ENCODE measurements around the gene RELCH. TPM values are rescaled to one million over a fixed set of nuclear protein-coding genes. Genes with fewer than 3 reads are reported as not detected.

RELCH gene
- total RNA-seq, 1 donor from 2014 or later: 44.6 TPM

GRCh38 chr18:62151068-62151771 is 35.8 kb upstream of the RELCH start:
- no peak for DNase-seq
- H3K27me3 Mint-ChIP-seq (ENCODE audit: unreplicated experiment): no peaks in the 10 kb centered on the region
- no peaks in the 10 kb centered on the region for H3K9me3 Mint-ChIP-seq (ENCODE audit: unreplicated experiment)
- no peak overlapping the region for H3K27ac Mint-ChIP-seq (ENCODE audit: unreplicated experiment)
- H3K36me3 Mint-ChIP-seq (ENCODE audit: unreplicated experiment): no peaks in the 10 kb centered on the region
- no peak for TF ChIP-seq CTCF (IDR thresholded peaks at IDR 0.05; ENCODE audit: partially characterized antibody, unreplicated experiment)
- no peak overlapping the region for H3K4me3 Mint-ChIP-seq (ENCODE audit: unreplicated experiment)
- H3K4me1 Mint-ChIP-seq (ENCODE audit: low read depth, unreplicated experiment): no peaks in the 10 kb centered on the region

GRCh38 chr18:62152844-62153243 is 34.2 kb upstream of the RELCH start:
- DNase-seq: no peak
- no peak overlapping the region for H3K27ac Mint-ChIP-seq (ENCODE audit: unreplicated experiment)
- no peaks in the 10 kb centered on the region for H3K9me3 Mint-ChIP-seq (ENCODE audit: unreplicated experiment)
- H3K4me3 Mint-ChIP-seq (ENCODE audit: unreplicated experiment): no peak overlapping the region
- H3K36me3 Mint-ChIP-seq (ENCODE audit: unreplicated experiment): no peaks in the 10 kb centered on the region
- no peaks in the 10 kb centered on the region for H3K27me3 Mint-ChIP-seq (ENCODE audit: unreplicated experiment)
- no peaks in the 10 kb centered on the region for H3K4me1 Mint-ChIP-seq (ENCODE audit: low read depth, unreplicated experiment)
- TF ChIP-seq CTCF (IDR thresholded peaks at IDR 0.05; ENCODE audit: partially characterized antibody, unreplicated experiment): no peak

GRCh38 chr18:62157843-62158242 is 29.2 kb upstream of the RELCH start:
- Mint-ChIP-seq H3K27me3 (ENCODE audit: unreplicated experiment) (no peaks in the 10 kb centered on the region), H3K9me3 (ENCODE audit: unreplicated experiment) (no peaks in the 10 kb centered on the region), H3K36me3 (ENCODE audit: unreplicated experiment) (no peaks in the 10 kb centered on the region), H3K27ac (ENCODE audit: unreplicated experiment) (no peak overlapping the region), H3K4me3 (ENCODE audit: unreplicated experiment) (no peak overlapping the region), H3K4me1 (ENCODE audit: low read depth, unreplicated experiment) (no peaks in the 10 kb centered on the region)
- no peak for DNase-seq
- no peak for TF ChIP-seq CTCF (IDR thresholded peaks at IDR 0.05; ENCODE audit: partially characterized antibody, unreplicated experiment)

- no peaks in the 10 kb centered on the region for H3K9me3 Mint-ChIP-seq (ENCODE audit: unreplicated experiment)
- no peak overlapping the region for H3K4me3 Mint-ChIP-seq (ENCODE audit: unreplicated experiment)
- DNase-seq: no peak
- no peaks in the 10 kb centered on the region for H3K27me3 Mint-ChIP-seq (ENCODE audit: unreplicated experiment)
- no peaks in the 10 kb centered on the region for H3K36me3 Mint-ChIP-seq (ENCODE audit: unreplicated experiment)
- no peaks in the 10 kb centered on the region for H3K4me1 Mint-ChIP-seq (ENCODE audit: low read depth, unreplicated experiment)
- H3K27ac Mint-ChIP-seq (ENCODE audit: unreplicated experiment): no peak overlapping the region
- TF ChIP-seq CTCF (IDR thresholded peaks at IDR 0.05; ENCODE audit: partially characterized antibody, unreplicated experiment): no peak
These were observed 22.7 kb upstream of the RELCH start for GRCh38 chr18:62164310-62164709.

- H3K9me3 Mint-ChIP-seq (ENCODE audit: unreplicated experiment): no peaks in the 10 kb centered on the region
- TF ChIP-seq CTCF (IDR thresholded peaks at IDR 0.05; ENCODE audit: partially characterized antibody, unreplicated experiment): no peak
- H3K27ac Mint-ChIP-seq (ENCODE audit: unreplicated experiment): no peak overlapping the region
- H3K4me1 Mint-ChIP-seq (ENCODE audit: low read depth, unreplicated experiment): no peaks in the 10 kb centered on the region
- no peaks in the 10 kb centered on the region for H3K27me3 Mint-ChIP-seq (ENCODE audit: unreplicated experiment)
- H3K36me3 Mint-ChIP-seq (ENCODE audit: unreplicated experiment): no peaks in the 10 kb centered on the region
- DNase-seq: no peak
- H3K4me3 Mint-ChIP-seq (ENCODE audit: unreplicated experiment): no peak overlapping the region
These were observed 22.1 kb upstream of the RELCH start for GRCh38 chr18:62164855-62165487.

Measured in glutamatergic neuron (in vitro differentiated cells).